HepG2 (cell line): Measurements from ENCODE around the gene C16orf87.

Experiments used
- CTCF ChIP-seq: sonication (generic); formaldehyde crosslinking; IDR thresholded peaks from 2 replicates; pipeline ENCODE4 v1.5.0; 2020; ENCODE audit warnings: mild to moderate bottlenecking, missing genetic modification reagents, moderate library complexity
- NR2C2 ChIP-seq: sonication (generic); formaldehyde crosslinking; IDR thresholded peaks from 2 replicates; pipeline ENCODE4 v1.4.0; 2020; ENCODE audit warnings: missing genetic modification reagents, mild to moderate bottlenecking, moderate library complexity, borderline replicate concordance
- ZNF644 ChIP-seq: IDR thresholded peaks from 2 replicates; pipeline ENCODE4 v1.6.1; 2016; ENCODE audit warnings: low read depth

GRCh38 chr16:46759309-46759708 is 71.7 kb downstream of the C16orf87 start:
- TF ChIP-seq NR2C2 (CRISPR knock-in tag) (no peak), ZNF644 (CRISPR knock-in tag) (no peak), CTCF (CRISPR knock-in tag) (no peak)
